Measurements from ENCODE around the gene OPN1SW. TPM values are rescaled to one million over a fixed set of nuclear protein-coding genes. Genes with fewer than 3 reads are reported as not detected.

Gene OPN1SW
- total and polyA plus RNA-seq, 7 donors = 0.10 TPM; not detected in 6

DNA sequence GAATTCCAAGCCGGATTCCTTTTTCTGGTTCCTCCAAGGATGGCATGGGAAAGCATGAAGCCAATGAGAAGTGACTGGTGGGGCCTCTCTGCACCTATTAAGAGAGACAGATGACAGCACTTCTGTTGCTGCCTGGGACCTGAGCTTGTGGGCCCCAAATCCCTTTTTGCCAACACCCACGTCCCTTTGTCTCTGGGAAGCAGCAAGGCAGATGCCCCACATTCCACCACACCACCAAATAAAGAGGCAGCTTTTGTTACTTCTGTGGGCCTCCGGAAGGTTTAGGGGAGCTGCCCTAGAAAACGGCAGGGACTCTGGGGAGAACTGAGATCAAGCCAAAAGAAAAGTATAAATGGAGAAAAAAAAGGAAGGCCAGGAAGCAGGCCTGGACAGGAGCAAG lies 19.5 kb upstream of the OPN1SW start:
- 84 to 86% (median 85%) methylated on average over 4 of the region's 4 CpGs for WGBS, 3 donors
- Histone ChIP-seq H3K27ac (no peak overlapping the region), H3K9me3 (no peaks in the 10 kb centered on the region), H3K27me3 (ENCODE audit: insufficient read depth in 3 of 3, low read length in 2 of 3) (no peaks in the 10 kb centered on the region), H3K36me3 (ENCODE audit: insufficient read depth in 1 of 2, low read depth in 1 of 2) (no peaks in the 10 kb centered on the region), H3K4me1 (peaks cover 20% of the 10 kb centered on the region), H3K4me3 (no peak overlapping the region)
- TF ChIP-seq, protein P1, sequence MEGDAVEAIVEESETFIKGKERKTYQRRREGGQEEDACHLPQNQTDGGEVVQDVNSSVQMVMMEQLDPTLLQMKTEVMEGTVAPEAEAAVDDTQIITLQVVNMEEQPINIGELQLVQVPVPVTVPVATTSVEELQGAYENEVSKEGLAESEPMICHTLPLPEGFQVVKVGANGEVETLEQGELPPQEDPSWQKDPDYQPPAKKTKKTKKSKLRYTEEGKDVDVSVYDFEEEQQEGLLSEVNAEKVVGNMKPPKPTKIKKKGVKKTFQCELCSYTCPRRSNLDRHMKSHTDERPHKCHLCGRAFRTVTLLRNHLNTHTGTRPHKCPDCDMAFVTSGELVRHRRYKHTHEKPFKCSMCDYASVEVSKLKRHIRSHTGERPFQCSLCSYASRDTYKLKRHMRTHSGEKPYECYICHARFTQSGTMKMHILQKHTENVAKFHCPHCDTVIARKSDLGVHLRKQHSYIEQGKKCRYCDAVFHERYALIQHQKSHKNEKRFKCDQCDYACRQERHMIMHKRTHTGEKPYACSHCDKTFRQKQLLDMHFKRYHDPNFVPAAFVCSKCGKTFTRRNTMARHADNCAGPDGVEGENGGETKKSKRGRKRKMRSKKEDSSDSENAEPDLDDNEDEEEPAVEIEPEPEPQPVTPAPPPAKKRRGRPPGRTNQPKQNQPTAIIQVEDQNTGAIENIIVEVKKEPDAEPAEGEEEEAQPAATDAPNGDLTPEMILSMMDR (IDR thresholded peaks at IDR 0.05) = no peak
- intact Hi-C loops (cut with DNase I) = no loop called here
- DNase-seq (no peak), ATAC-seq (no peak)

DNA sequence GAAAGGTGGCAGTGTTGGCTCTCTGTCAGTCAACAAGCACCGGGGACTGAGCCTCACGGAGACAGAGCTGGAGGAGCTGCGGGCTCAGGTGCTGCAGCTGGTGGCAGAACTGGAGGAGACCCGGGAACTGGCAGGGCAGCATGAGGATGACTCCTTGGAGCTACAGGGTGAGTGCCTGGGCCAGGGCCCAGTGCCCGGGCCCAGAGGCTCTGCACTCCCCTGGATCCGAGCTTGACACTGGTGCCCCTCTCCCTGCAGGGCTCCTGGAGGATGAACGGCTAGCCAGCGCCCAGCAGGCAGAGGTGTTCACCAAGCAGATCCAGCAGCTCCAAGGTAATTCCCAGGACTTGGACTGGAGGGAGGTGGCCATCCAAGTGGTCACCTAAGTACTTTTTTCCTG lies 18.8 kb upstream of the OPN1SW start:
- ATAC-seq (no peak), DNase-seq (no peak)
- H3K27ac ChIP-seq = no peak overlapping the region
- H3K36me3 ChIP-seq (ENCODE audit: insufficient read depth in 1 of 2, low read depth in 1 of 2) = no peaks in the 10 kb centered on the region
- 89 to 98% (median 90%) methylated on average over 6 to 8 of the region's 8 CpGs for WGBS, 3 donors
- H3K27me3 ChIP-seq (ENCODE audit: insufficient read depth in 3 of 3, low read length in 2 of 3) = no peaks in the 10 kb centered on the region
- no peaks in the 10 kb centered on the region for H3K9me3 ChIP-seq
- intact Hi-C loops (cut with DNase I) = loop anchor here (1.0 to 5.0 kb wide), 2 partner anchors 33 to 86 kb away; no protein-coding TSS in a partner anchor
- no peak overlapping the region for H3K4me3 ChIP-seq
- TF ChIP-seq, protein P1 (IDR thresholded peaks at IDR 0.05) = no peak
- peaks cover 20% of the 10 kb centered on the region for H3K4me1 ChIP-seq

DNA sequence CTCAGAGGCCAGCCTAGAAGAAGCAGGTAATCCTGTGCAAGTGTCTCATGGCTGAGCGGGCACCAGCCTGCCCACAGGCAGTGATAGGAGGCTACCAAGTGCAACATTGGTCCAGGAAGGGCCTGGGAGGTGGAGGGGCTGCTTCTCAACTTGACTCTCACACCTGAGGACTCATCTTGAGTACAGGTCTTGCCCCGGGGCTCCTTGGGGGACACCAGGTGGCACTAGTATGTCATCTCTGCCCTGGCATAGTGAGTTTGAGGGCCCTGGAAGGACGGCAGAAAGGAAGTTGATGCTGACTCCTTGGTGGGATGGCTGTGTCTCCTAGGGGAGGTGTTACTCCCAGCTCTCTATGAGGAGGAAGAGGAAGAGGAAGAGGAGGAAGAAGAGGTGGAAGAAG lies 18.4 kb upstream of the OPN1SW start:
- peak in 1 of 2 donors; percentile 58 for DNase-seq
- H3K4me3 ChIP-seq = no peak overlapping the region
- no peaks in the 10 kb centered on the region for H3K27me3 ChIP-seq (ENCODE audit: insufficient read depth in 3 of 3, low read length in 2 of 3)
- whole genome bisulfite sequencing, 3 donors = 50 to 59% (median 52%) methylated on average over 3 of the region's 3 CpGs
- intact Hi-C loops (cut with DNase I) = loop anchor here (1.0 to 5.0 kb wide), 2 partner anchors 33 to 86 kb away; no protein-coding TSS in a partner anchor
- TF ChIP-seq, protein P1 (IDR thresholded peaks at IDR 0.05) = peak; percentile 38
- no peak overlapping the region for H3K27ac ChIP-seq
- no peaks in the 10 kb centered on the region for H3K36me3 ChIP-seq (ENCODE audit: insufficient read depth in 1 of 2, low read depth in 1 of 2)
- H3K9me3 ChIP-seq = no peaks in the 10 kb centered on the region
- ATAC-seq = peak; percentile 51 to 61 (median 60)
- peaks cover 20% of the 10 kb centered on the region for H3K4me1 ChIP-seq

DNA sequence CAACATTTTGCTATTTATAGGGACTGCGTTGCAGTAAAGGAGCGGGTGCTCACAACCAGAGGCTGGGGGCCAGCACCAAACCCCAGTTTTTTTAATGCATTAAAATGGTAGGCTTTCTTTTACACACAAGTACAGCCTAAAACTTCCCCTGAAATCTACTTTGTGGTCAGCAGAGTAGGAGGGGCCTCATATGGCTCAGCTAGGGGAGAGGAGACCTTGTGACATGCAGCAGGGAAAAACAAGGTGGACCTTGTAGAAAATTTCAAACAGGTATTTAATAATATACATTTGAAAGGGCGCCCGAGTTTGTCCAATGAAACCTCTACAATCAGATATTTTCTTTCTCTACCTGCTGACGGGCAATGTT lies 17.6 kb upstream of the OPN1SW start:
- 89 to 96% (median 95%) methylated on average over 5 of the region's 5 CpGs for WGBS, 3 donors
- intact Hi-C loops (cut with DNase I) = loop anchor here (5.0 kb wide), 1 partner anchor 34 kb away; no protein-coding TSS in a partner anchor
- no peak for DNase-seq
- no peak overlapping the region for H3K27ac ChIP-seq
- H3K4me3 ChIP-seq = no peak overlapping the region
- H3K36me3 ChIP-seq (ENCODE audit: insufficient read depth in 1 of 2, low read depth in 1 of 2) = no peaks in the 10 kb centered on the region
- H3K9me3 ChIP-seq = no peaks in the 10 kb centered on the region
- peaks cover 20% of the 10 kb centered on the region for H3K4me1 ChIP-seq
- no peaks in the 10 kb centered on the region for H3K27me3 ChIP-seq (ENCODE audit: insufficient read depth in 3 of 3, low read length in 2 of 3)
- TF ChIP-seq, protein P1 (IDR thresholded peaks at IDR 0.05) = no peak
- no peak for ATAC-seq

Measured in psoas muscle (tissue), 8 donors.